GM12874 (cell line): ENCODE measurements around the gene TET1.

ENCODE experiments used
- TF ChIP-seq, protein P1 (sequence below): IDR thresholded peaks from 2 replicates; pipeline ENCODE4 v1.5.1; 2011; ENCODE audit warnings: low read depth, mild to moderate bottlenecking, control low read depth, low read length, moderate library complexity; ENCODE audit not compliant: insufficient read depth

TET1 gene

GRCh38 chr10:68720793-68721672, 160.9 kb downstream of the TET1 start, which contains the start of gene CCAR1:
CCAR1 (plus strand) TSS chr10:68721239; CDS start chr10:68722505, 1,266 bp downstream.
- TF ChIP-seq, protein P1, sequence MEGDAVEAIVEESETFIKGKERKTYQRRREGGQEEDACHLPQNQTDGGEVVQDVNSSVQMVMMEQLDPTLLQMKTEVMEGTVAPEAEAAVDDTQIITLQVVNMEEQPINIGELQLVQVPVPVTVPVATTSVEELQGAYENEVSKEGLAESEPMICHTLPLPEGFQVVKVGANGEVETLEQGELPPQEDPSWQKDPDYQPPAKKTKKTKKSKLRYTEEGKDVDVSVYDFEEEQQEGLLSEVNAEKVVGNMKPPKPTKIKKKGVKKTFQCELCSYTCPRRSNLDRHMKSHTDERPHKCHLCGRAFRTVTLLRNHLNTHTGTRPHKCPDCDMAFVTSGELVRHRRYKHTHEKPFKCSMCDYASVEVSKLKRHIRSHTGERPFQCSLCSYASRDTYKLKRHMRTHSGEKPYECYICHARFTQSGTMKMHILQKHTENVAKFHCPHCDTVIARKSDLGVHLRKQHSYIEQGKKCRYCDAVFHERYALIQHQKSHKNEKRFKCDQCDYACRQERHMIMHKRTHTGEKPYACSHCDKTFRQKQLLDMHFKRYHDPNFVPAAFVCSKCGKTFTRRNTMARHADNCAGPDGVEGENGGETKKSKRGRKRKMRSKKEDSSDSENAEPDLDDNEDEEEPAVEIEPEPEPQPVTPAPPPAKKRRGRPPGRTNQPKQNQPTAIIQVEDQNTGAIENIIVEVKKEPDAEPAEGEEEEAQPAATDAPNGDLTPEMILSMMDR, result no peak

DNA sequence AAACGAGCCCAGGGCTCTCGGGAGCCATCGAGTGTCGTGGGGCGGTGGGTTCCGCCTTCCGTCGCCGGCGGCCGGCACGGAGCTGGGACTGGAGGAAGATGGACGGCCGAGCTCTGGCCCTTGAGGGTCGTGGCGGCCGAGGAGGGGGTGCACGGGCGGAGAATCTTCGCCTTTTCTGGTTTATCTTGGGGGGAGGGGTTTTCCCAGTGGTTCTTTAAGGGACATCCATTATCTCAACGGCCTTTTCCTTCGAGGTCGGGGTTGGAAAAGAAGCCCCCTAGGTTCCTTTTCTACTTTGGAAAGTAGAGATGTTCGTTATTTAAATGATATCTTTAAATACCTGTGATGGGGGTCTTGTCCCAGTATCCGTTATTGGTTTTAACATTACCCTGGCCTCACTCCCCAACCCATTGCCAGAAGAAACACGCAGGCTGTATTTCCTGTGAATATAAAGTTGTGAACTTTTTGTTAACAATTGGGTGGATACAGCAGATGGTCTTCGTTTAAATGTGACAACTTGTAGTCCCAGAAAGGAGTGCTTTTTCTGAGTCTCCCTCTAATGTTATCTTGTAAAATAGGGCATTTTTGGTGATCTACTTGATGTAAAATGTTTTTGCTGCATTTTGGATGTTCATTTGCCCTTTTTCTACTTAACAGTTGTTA, 161.7 kb downstream of the TET1 start:
- TF ChIP-seq, protein P1, result no peak

- TF ChIP-seq, protein P1, result no peak
These were observed 164.9 kb downstream of the TET1 start for GRCh38 chr10:68725016-68725415.

DNA sequence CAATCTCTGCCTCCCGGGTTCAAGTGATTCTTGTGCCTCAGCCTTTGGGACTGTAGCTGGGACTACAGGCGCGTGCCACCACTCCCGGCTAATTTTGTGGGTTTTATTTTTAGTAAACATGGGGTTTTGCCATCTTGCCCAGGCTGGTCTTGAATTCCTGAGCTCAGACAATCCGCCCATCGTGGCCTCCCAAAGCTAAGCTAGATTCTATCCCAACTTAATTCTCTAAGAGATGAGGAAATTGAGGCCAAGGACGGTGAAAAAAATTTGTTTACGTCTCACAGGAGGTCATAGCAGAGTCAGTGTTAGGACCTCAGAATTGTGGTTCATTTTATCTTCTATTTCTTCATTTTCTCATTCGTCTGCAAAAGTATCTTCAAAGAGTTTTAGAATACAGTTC, 167.0 kb downstream of the TET1 start:
- TF ChIP-seq, protein P1, result no peak

DNA sequence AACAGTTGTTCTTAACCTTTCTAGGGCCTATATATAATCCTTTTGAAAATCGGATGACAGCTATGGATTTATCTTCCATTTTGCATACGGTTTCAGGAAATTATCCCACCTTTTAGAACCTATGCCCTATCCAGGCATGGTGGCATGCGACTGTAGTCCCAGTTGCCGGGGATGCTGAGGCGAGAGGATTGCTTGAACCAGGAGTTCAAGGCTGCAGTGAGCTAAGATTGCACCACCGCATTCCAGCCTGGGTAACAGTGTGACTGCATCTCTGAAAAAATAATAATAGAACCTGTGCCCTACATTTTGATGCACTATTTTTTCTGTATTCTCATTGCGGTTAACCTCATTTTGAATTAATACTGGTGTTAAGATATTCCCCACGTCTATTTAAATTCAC, 172.5 kb downstream of the TET1 start:
- TF ChIP-seq, protein P1, result no peak

DNA sequence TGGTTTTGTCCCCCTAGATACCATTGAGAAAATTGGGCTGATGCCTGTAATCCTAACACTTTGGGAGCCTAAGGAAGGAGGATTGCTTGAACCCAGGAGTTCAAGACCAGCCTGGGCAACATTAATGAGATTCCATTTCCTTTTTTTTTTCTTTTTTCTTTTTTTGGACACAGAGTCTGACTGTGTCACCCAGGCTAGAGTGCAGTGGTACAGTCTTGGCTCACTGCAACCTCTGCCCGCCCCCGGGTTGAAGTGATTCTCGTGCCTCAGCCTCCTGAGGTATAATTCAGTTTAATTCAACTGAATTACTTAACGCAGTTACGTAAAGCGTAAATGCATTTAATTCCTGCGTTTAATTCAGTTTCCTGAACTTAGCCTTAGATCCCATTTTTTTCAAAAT, 174.2 kb downstream of the TET1 start:
- TF ChIP-seq, protein P1, result no peak

DNA sequence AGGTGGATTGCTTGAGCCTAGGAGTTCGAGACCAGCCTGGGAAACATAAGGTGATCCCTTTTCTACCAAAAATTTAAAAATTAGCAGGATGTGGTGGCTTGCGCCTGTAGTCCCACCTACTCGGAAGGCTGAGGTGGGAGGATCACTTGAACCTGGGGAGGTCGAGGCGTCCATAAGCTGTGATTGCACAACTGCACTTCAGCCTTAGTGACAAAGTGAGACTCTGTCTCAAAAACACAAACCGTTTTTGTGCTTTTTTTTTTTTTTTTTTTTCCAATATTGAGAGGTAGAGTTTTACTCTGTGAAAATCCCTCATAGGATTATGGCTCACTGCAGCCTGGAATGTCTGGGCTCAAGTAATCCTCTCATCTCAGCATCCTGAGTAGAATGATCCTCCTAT, 175.0 kb downstream of the TET1 start:
- TF ChIP-seq, protein P1, result no peak
